Kidney (tissue), 14 donors: Measurements from ENCODE around the gene CWF19L1. TPM values are rescaled to one million over a fixed set of nuclear protein-coding genes. Genes with fewer than 3 reads are reported as not detected.

Experiments used
- DNase-seq, 5 donors: peaks; one replicate each; pipeline ENCODE4 v3.0.0-alpha.2; 2013 to 2020
- FAIRE-seq: peaks from 2 replicates; lab custom pipeline; 2012; peaks lifted over from hg19 to GRCh38; lab: Jason Lieb, UNC
- H3K27ac ChIP-seq, 2 donors: one replicate each; pipeline ENCODE4 v1.7.0; 2013; ENCODE audit warnings: low read depth in 2 of 2, low read length in 2 of 2, inconsistent platforms in 1 of 2
- H3K27me3 ChIP-seq: one replicate; pipeline ENCODE4 v1.7.1; 2013; ENCODE audit warnings: low read length, inconsistent platforms; ENCODE audit not compliant: control insufficient read depth, insufficient read depth
- H3K36me3 ChIP-seq, 3 donors: one replicate each; pipeline versions ENCODE4 v1.7.0 to v1.7.1; 2013; ENCODE audit warnings: low read length in 3 of 3, control low read depth in 1 of 3, inconsistent platforms in 1 of 3; ENCODE audit not compliant: insufficient read depth in 3 of 3, control insufficient read depth in 2 of 3
- H3K4me1 ChIP-seq, 3 donors: one replicate each; pipeline versions ENCODE4 v1.7.0 to v1.7.1; 2013; ENCODE audit warnings: low read length in 3 of 3, inconsistent platforms in 1 of 3, low read depth in 1 of 3; ENCODE audit not compliant: control insufficient read depth in 2 of 3, insufficient read depth in 2 of 3
- H3K4me3 ChIP-seq, 3 donors: one replicate each; pipeline versions ENCODE4 v1.7.0 to v1.8.1; 2013; ENCODE audit warnings: low read length in 3 of 3, control low read depth in 1 of 3, inconsistent platforms in 1 of 3
- H3K9ac ChIP-seq, 3 donors: one replicate each; pipeline versions ENCODE4 v1.7.0 to v1.7.1; 2013; ENCODE audit warnings: low read length in 3 of 3, control low read depth in 1 of 3, inconsistent platforms in 1 of 3
- H3K9me3 ChIP-seq, 3 donors: one replicate each; pipeline versions ENCODE4 v1.7.0 to v1.7.1; 2013; ENCODE audit warnings: low read length in 3 of 3, control low read depth in 1 of 3, inconsistent platforms in 1 of 3; ENCODE audit not compliant: control insufficient read depth in 2 of 3, insufficient read depth in 1 of 3
- intact Hi-C: fragments of 100-400 bp; cut with DNase I; formaldehyde crosslinking; loops from one replicate; pipeline ENCODE4 v1.11.1; 2022
- polyA plus RNA-seq: library from polyadenylated mRNA; stranded (reverse); fragments of 350-450 nt; fragmentation: Illumina TruSeq; extraction: RNeasy Lipid Tissue Mini Kit (QIAGEN cat#74804); gene quantifications from one replicate; pipeline ENCODE4 v1.2.3, GENCODE V29; 2014; ENCODE audit warnings: low read depth, low replicate concordance; ENCODE audit not compliant: insufficient read depth
- total RNA-seq: library from RNA; stranded (reverse); fragmentation: NEBNext Ultra II Directional; extraction: Animal tissue kit (Norgen Biotek cat#: 25700); gene quantifications from one replicate; pipeline ENCODE4 v1.2.1, GENCODE V29; 2021
- TF ChIP-seq, protein P1 (sequence below): IDR thresholded peaks from 3 replicates; pipeline ENCODE4 v1.5.1; 2012; ENCODE audit warnings: mild to moderate bottlenecking, moderate library complexity, borderline replicate concordance; ENCODE audit not compliant: insufficient read depth; ENCODE audit errors: extremely low read depth
- donor health status: control.
- donor health status: control.
- donor health status: control.
- donor health status: control.
- donor health status: control.
- donor health status: DM: yes; HTN: yes; CAD: no.
- donor health status: Normal renal cell carcinoma (clear cell type).

Gene CWF19L1
- total and polyA plus RNA-seq, 2 donors from 2014 or later, result 18.0 to 25.0 TPM

- Histone ChIP-seq H3K9me3 (no peaks in the 10 kb centered on the region), H3K36me3 (peaks cover 11 to 33% (median 29%) of the 10 kb centered on the region in 3 donors), H3K9ac (no peak overlapping the region), H3K4me3 (no peak overlapping the region), H3K27ac (no peak overlapping the region), H3K27me3 (no peaks in the 10 kb centered on the region), H3K4me1 (no peaks in the 10 kb centered on the region)
- no peak for FAIRE-seq
- DNase-seq, result no peak
- intact Hi-C loops, result no loop called here
- TF ChIP-seq, protein P1, sequence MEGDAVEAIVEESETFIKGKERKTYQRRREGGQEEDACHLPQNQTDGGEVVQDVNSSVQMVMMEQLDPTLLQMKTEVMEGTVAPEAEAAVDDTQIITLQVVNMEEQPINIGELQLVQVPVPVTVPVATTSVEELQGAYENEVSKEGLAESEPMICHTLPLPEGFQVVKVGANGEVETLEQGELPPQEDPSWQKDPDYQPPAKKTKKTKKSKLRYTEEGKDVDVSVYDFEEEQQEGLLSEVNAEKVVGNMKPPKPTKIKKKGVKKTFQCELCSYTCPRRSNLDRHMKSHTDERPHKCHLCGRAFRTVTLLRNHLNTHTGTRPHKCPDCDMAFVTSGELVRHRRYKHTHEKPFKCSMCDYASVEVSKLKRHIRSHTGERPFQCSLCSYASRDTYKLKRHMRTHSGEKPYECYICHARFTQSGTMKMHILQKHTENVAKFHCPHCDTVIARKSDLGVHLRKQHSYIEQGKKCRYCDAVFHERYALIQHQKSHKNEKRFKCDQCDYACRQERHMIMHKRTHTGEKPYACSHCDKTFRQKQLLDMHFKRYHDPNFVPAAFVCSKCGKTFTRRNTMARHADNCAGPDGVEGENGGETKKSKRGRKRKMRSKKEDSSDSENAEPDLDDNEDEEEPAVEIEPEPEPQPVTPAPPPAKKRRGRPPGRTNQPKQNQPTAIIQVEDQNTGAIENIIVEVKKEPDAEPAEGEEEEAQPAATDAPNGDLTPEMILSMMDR, result no peak
Measured at GRCh38 chr10:100216006-100216405, 51.4 kb downstream of the CWF19L1 start.

DNA sequence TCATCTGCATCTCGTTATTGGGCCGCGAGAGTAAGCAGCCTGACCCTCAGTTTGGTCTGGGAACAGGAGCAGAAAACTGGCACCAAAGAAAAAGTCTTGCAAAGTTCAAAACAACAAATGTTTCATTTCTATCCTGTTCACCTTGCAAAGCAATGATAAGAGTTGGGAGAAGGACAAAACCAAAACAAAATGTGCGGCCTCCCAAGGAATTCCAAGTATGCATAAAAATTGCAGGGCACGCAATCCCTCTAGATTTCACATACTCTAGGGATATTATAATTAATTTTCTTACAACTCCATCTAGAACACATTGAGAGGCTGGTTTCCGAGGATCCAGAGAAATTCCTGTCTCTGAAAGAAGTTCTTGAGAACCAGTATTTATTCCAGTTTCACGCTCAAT is 58.1 kb downstream of the CWF19L1 start:
- Histone ChIP-seq H3K27ac (peak overlapping the region in 1 of 2 donors; percentile 7), H3K36me3 (peaks cover under 1 to 9% (median 4%) of the 10 kb centered on the region in 3 donors), H3K4me3 (no peak overlapping the region), H3K9ac (peak overlapping the region in 1 of 3 donors; percentile 14), H3K4me1 (peaks cover 0 to 15% (median 2%) of the 10 kb centered on the region in 3 donors), H3K27me3 (no peaks in the 10 kb centered on the region), H3K9me3 (no peaks in the 10 kb centered on the region)
- FAIRE-seq (no peak), DNase-seq (peak in 1 of 5 donors; percentile 21)
- intact Hi-C loops, result no loop called here
- TF ChIP-seq, protein P1, result no peak

GRCh38 chr10:100208276-100208675 is 59.2 kb downstream of the CWF19L1 start:
- H3K27ac ChIP-seq, result peak overlapping the region; percentile 56 to 59
- peak in 4 of 5 donors; percentile 29 to 46 (median 42) for DNase-seq
- no peak overlapping the region for H3K9ac ChIP-seq
- no peak for FAIRE-seq
- TF ChIP-seq, protein P1, result no peak
- no peaks in the 10 kb centered on the region for H3K27me3 ChIP-seq
- peaks cover 0 to 11% (median 6%) of the 10 kb centered on the region in 3 donors for H3K36me3 ChIP-seq
- no peak overlapping the region for H3K4me3 ChIP-seq
- H3K9me3 ChIP-seq, result no peaks in the 10 kb centered on the region
- H3K4me1 ChIP-seq, result peaks cover 0 to 15% (median 2%) of the 10 kb centered on the region in 3 donors
- intact Hi-C loops, result no loop called here

GRCh38 chr10:100204370-100204769 is 63.1 kb downstream of the CWF19L1 start:
- DNase-seq (no peak), FAIRE-seq (no peak)
- Histone ChIP-seq H3K27ac (no peak overlapping the region), H3K9ac (no peak overlapping the region), H3K4me1 (peaks cover 0 to 12% (median 1%) of the 10 kb centered on the region in 3 donors), H3K9me3 (no peaks in the 10 kb centered on the region), H3K4me3 (no peak overlapping the region), H3K36me3 (peaks cover 4 to 15% (median 14%) of the 10 kb centered on the region in 3 donors), H3K27me3 (no peaks in the 10 kb centered on the region)
- intact Hi-C loops, result no loop called here
- TF ChIP-seq, protein P1, result no peak
